ENCODE measurements around the gene FHIT.

GRCh38 chr3:60095930-60096329 is 1155.3 kb downstream of the FHIT start:
- TF ChIP-seq CTCF (IDR thresholded peaks at IDR 0.05; ENCODE audit: low read depth, low read length) (no peak), EZH2phosphoT487 (IDR thresholded peaks at IDR 0.05; ENCODE audit: low read depth) (no peak)
